ENCODE results near the gene ZFPM1. TPM values are rescaled to one million over a fixed set of nuclear protein-coding genes. Genes with fewer than 3 reads are reported as not detected.

Gene ZFPM1
- total and polyA plus RNA-seq, 2 of the 8 experiments (the other 6 are each of a cell fraction or from before 2014, with no cell fraction given), result 0.74 to 4.8 TPM

DNA sequence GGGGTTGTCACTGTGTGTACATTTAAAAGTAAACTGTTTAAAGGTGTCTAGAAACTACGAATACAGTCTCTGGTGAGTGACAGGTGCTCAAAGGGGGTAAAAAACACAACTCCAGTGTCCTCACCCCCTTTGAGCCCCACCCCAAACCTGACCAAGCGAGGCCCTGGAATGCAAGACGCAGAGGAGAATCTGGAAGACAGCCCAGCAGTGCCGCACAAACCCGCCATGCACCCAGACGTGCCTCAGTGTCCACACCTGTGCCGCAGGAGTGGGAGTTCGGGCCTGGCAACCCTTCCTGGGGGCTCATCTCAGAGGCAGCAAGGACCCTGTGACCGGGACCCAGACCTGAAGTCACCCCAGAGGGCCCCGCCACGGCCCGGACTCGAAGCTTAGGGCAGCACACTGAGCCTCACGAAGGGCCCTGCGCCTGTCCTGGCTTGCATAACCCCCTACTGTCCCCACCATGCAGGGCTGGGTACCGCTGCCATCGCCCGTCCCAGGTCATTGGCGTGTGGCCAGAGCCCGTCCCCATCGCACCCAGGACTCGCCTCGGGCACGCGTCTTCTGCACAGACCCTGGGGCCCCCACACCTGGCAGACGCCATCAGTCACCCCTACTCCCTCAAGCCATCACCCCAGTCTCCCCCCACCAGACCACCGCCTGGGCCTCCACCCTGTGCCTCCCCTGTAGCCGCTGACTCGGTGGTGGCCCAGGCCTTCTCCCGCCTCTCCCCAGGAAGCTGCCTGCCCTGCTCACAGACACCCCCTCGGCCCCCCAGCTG lies 84.1 kb downstream of the ZFPM1 start:
- H3K4me1 ChIP-seq (replicated peaks in 1 of 4; ENCODE audit: control insufficient read depth in 3 of 4, insufficient read depth in 4 of 4, low read length in 3 of 4), result peaks cover 0 to 21% (median 8%) of the 10 kb centered on the region in 4 experiments; a peak in 6 of 7 replicates
- H3K27me3 ChIP-seq (replicated peaks in 1 of 4; ENCODE audit: control insufficient read depth in 3 of 4, extremely low read depth in 1 of 4, insufficient read depth in 3 of 4, low read length in 3 of 4), result no peaks in the 10 kb centered on the region; a peak in 3 of 7 replicates
- FAIRE-seq (no peak), DNase-seq (ENCODE audit: low read depth in 1 of 2, low spot score in 2 of 2) (no peak)
- H3K36me3 ChIP-seq (ENCODE audit: control insufficient read depth in 2 of 4, insufficient read depth in 4 of 4, low read length in 3 of 4), result no peaks in the 10 kb centered on the region
- no peak overlapping the region for H3K9ac ChIP-seq (replicated peaks in 1 of 4; ENCODE audit: extremely low read depth in 1 of 4, low read depth in 3 of 4, low read length in 3 of 4)
- no peak overlapping the region for H2BK20ac ChIP-seq (ENCODE audit: low read length)
- no peak overlapping the region for H4K91ac ChIP-seq (replicated peaks; ENCODE audit: insufficient read length, low read length)
- H3K79me2 ChIP-seq (ENCODE audit: control insufficient read depth in 1 of 2, insufficient read depth in 2 of 2, low read length in 2 of 2), result no peaks in the 10 kb centered on the region
- H2BK12ac ChIP-seq (ENCODE audit: low read depth, low read length), result no peak overlapping the region
- H3K4ac ChIP-seq (replicated peaks; ENCODE audit: insufficient read length, low read depth, low read length), result no peak overlapping the region
- no peak overlapping the region for H3K4me3 ChIP-seq (ENCODE audit: extremely low read depth in 1 of 4, insufficient read depth in 2 of 4, low read depth in 3 of 4, low read length in 4 of 4)
- ChIA-PET CTCF (ENCODE audit: partially characterized antibody) (interaction anchor here (0.6 to 2.0 kb wide), 11 partner anchors 9 to 191 kb away, joined by 3 to 12 read pairs (median 5); no protein-coding TSS in a partner anchor), POLR2A (ENCODE audit: partially characterized antibody) (interaction anchor here (1.3 to 1.9 kb wide), 2 partner anchors 11 to 13 kb away, joined by 3 to 5 read pairs; no protein-coding TSS in a partner anchor)
- peaks cover 0 to 6% of the 10 kb centered on the region in 2 experiments for H4K20me1 ChIP-seq (replicated peaks in 1 of 2; ENCODE audit: control insufficient read depth in 1 of 2, insufficient read depth in 2 of 2, low read length in 2 of 2)
- no peak overlapping the region for H3K4me2 ChIP-seq (ENCODE audit: insufficient read depth in 1 of 2, low read depth in 2 of 2, low read length in 2 of 2)
- no peak overlapping the region for H2AK5ac ChIP-seq (ENCODE audit: low read depth, low read length)
- H3K56ac ChIP-seq (replicated peaks; ENCODE audit: insufficient read length, low read depth, low read length), result no peak overlapping the region
- no peak overlapping the region for H2BK5ac ChIP-seq (ENCODE audit: low read depth, low read length)
- H3K14ac ChIP-seq (ENCODE audit: insufficient read length), result no peak overlapping the region
- no peak overlapping the region for H3K18ac ChIP-seq (ENCODE audit: extremely low read depth, low read length)
- no peak overlapping the region for H3K27ac ChIP-seq (ENCODE audit: low read depth, low read length)
- no peak overlapping the region for H3K23ac ChIP-seq (ENCODE audit: insufficient read length)
- 0 out of 2 replicates have a peak, but pooled peaks cover 4% of the 10 kb centered on the region for H3K79me1 ChIP-seq (ENCODE audit: low read depth, low read length)
- H4K5ac ChIP-seq (ENCODE audit: insufficient read length, low read depth, low read length), result no peak overlapping the region
- 84% methylated on average over 31 of the region's 31 CpGs; no CpG with 5 or more reads in 1 of the 2 experiments for WGBS, 2 experiments (ENCODE audit: extremely low coverage in 1 of 2, insufficient coverage in 1 of 2, insufficient read length in 1 of 2, insufficient replicate concordance in 2 of 2, low coverage in 1 of 2, low lambda C conversion rate in 2 of 2, missing lambda C conversion rate in 1 of 2)
- H4K8ac ChIP-seq (ENCODE audit: extremely low read depth, insufficient read depth, low read length), result no peak overlapping the region
- peaks cover 0 to under 1% of the 10 kb centered on the region in 2 experiments; a peak in 1 of 4 replicates for H3K9me3 ChIP-seq (ENCODE audit: insufficient read depth in 2 of 2, low read depth in 1 of 2, low read length in 1 of 2)
- peaks cover 10% of the 10 kb centered on the region; the same call in 1 of the 2 replicates for H3K23me2 ChIP-seq (ENCODE audit: low read depth, low read length)
- H2BK120ac ChIP-seq (replicated peaks; ENCODE audit: low read depth, low read length), result no peak overlapping the region
- TF ChIP-seq, protein P1, sequence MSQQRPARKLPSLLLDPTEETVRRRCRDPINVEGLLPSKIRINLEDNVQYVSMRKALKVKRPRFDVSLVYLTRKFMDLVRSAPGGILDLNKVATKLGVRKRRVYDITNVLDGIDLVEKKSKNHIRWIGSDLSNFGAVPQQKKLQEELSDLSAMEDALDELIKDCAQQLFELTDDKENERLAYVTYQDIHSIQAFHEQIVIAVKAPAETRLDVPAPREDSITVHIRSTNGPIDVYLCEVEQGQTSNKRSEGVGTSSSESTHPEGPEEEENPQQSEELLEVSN (IDR thresholded peaks at IDR 0.05), result no peak
- TF ChIP-seq KDM5A (IDR thresholded peaks at IDR 0.05; ENCODE audit: low read length) (no peak), POLR2AphosphoS5 (IDR thresholded peaks at IDR 0.05; ENCODE audit: low read depth, low read length) (no peak), RAD21 (IDR thresholded peaks at IDR 0.05 in 1 of 2, conservative IDR thresholded peaks at IDR 0.05 in 1 of 2; ENCODE audit: low read depth in 2 of 2, low read length in 2 of 2) (no peak; a peak in 1 of 4 replicates), SAP30 (IDR thresholded peaks at IDR 0.05; ENCODE audit: insufficient read depth, insufficient replicate concordance, low read length) (no peak)
- TF ChIP-seq, protein P2, sequence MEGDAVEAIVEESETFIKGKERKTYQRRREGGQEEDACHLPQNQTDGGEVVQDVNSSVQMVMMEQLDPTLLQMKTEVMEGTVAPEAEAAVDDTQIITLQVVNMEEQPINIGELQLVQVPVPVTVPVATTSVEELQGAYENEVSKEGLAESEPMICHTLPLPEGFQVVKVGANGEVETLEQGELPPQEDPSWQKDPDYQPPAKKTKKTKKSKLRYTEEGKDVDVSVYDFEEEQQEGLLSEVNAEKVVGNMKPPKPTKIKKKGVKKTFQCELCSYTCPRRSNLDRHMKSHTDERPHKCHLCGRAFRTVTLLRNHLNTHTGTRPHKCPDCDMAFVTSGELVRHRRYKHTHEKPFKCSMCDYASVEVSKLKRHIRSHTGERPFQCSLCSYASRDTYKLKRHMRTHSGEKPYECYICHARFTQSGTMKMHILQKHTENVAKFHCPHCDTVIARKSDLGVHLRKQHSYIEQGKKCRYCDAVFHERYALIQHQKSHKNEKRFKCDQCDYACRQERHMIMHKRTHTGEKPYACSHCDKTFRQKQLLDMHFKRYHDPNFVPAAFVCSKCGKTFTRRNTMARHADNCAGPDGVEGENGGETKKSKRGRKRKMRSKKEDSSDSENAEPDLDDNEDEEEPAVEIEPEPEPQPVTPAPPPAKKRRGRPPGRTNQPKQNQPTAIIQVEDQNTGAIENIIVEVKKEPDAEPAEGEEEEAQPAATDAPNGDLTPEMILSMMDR (IDR thresholded peaks at IDR 0.05; ENCODE audit: control extremely low read depth in 1 of 3, insufficient read depth in 1 of 3, low read depth in 1 of 3, low read length in 3 of 3), result peak in 2 of 3 experiments; percentile 30 to 38; a peak in 3 of 4 replicates
- no peak overlapping the region for H2BK15ac ChIP-seq (ENCODE audit: low read length)
- H2AFZ ChIP-seq (ENCODE audit: low read length), result no peak overlapping the region
